HL-60/S4 treated with retinoic acid at 250 ng/mL for 4 days and 3 days (cell line): ENCODE measurements around the gene FGF3.

Source experiments
- in situ Hi-C: fragments of 300-500 bp; cut with MboI; formaldehyde crosslinking; loops from 2 replicates; pipeline ENCODE4 v1.7.0; 2022; ENCODE audit warnings: low sequenced_read_pairs

The FGF3 gene

DNA sequence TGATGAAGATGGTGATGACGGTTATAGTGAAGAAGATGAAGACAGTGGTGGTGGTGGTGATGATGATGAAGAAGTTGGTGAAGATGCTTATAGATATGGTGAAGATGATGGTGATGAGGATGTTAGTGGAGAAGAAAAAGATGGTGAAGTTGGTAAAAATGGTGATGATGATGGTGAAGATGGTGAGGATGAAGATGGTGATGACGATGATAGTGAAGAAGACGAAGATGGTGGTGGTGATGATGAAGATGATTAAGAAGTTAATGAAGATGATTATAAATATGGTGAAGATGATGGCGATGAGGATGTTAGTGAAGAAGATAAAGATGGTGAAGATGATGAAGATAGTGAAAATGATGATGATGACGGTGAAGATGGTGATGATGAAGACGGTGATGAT, 25.2 kb upstream of the FGF3 start:
- in situ Hi-C loops = no loop called here

DNA sequence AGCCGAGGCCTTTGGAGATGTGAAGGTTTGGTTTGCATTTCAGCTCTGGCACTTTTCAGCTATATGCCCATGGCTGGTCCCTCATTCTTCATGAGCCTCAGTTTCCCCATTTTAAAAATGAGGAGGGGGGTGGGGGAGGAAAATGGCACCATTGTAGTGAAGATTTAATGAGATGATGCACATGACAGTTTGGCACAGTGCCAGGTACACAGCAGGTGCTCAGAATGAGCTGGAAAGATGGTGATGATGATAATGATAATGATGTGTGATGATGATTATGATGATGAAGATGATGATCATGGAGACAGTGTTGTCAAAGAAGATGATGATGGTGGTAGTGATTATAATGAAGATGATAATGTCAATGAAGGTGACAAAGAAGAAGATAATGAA, 24.3 kb upstream of the FGF3 start:
- in situ Hi-C loops = no loop called here

DNA sequence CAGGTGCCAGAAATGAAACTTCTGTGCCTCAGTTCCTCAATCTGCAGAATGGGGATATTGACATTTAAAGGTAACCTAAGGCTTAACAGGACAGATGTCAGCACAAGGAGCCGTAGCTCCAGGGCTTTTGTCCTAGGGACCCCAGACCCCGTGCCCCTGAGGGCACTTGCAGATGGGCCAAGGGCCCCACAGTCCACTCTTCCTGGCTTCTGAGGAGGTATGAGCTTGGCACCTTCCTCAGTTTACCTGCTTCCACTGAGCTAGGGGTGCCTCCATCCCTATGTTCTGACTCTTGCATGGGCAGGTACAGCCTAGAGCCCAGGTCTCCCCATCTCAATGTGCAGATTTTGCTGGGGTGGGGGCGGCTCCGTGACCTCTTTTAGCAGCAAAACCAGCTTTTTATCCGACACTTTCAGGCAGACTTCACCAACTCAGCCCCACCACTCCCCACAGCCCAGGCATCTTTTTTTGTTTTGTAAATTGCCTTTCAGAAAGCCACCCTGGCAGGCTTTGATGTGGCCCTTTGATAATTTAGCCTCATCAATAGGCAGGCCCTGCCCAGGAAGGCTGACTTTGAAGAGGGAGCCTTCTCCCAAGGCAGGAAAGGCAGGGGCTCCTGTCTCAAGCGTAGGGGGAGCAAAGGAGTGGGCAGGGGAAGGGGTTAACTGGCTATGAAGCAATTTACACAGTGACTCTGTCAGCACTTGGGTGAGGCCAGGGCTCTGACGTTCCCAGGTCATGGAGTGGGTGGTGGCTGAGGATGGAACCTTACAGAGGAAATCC, 23.7 kb upstream of the FGF3 start:
- in situ Hi-C loops = no loop called here

DNA sequence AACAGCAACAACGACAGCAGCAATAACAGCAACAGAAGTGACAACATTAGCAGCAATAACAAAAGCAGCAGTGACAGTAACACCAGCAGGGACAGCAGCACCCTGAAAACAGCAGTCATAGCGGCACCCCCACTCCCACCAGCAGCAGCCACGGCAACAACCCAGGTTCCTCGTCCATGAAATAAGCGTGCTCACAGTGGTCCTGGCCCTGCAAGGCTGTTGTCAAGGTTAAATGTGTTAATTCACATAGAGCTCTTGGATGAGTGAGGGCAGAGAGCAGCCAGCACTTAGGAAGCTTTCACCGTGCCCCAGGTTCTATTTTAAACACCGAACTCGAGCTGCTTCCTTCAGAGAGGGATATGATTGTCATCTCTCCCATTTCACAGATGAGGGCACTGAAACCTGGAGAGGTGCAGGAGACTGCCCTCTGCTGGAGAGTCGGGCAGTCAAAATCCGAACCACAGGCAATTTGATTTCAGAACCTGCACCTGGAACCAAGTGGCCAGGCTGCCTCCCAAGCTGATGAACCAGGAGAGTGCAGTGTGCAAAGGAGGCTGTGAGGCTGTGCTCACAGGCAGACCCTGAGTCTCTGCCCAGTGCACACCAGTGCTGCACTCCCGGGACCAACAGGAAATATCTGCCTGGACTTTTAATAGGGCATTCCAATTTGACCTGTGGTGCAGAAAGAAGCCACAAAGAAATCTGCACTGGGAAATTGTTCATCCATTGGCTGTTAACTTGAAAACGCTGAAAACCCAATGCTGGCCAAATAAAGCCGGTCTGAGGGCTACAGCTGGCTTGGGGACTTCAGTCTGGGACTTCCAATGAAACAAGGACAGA, 22.9 kb upstream of the FGF3 start:
- in situ Hi-C loops = no loop called here

DNA sequence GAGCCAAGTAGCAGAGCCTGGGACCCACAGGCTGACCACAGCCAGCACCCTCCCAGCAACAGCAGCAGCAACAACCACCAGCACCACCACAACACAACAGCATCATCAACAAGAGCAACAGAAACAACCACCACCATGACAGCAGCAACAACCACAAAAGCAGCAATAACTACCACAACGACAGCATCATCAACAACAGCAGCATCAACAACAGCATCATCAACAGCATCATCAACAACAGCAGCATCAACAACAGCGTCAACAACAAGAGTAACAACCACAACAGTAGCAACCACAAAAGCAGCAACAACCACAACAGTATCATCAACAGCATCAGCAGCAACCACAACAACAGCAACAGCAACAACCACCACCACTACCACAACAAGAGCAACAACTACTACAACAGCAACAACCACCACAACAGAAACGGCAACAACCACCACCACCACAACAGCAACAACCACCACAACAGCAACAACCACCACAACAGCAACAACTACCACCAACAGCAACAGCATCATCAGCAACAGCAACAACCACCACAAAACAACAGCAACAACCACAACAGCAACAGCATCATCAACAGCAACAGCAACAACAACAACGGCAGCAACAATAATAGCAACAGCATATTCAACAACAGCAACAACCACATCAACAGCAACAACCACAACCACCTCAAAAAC, 22.1 kb upstream of the FGF3 start:
- in situ Hi-C loops = no loop called here

DNA sequence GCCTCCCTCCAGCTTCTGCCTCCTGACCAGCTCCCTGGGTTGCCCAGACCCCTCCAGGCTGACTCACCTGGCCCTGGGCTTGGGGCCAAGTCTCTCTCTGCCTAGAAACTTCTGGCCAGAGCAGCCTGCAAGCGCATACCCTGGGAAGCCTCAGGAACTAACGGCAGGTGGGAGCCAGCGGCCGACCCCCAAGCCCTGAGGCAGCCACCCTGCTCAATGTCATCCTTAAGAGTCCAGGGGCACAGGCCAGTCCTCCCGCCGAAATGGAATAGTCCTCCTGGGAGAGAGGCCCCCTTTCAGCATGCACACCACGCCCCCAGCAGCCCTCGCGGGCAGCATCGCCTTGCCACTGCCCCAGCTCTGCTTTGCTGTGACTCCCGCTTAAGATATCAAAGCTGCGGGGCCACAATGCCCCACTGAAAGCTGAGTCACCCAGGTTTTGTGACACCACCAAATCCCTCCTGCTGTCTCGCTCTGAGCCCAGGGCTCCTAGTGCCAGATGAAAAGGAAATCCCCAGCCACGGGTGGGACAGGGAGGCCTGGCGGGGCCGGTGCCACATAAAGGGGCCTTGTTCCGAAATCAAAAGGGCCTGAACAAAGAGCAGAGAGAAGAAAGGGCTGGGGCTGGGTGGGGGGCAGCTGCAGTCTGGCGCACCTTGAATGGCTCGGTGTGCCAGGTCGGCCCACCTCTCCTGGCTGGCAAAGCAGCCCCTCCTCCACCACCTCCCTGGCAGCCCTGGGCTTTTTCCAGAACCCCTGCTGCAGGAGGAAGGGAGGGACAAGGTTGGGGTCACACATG, 21.4 kb upstream of the FGF3 start:
- in situ Hi-C loops = no loop called here

DNA sequence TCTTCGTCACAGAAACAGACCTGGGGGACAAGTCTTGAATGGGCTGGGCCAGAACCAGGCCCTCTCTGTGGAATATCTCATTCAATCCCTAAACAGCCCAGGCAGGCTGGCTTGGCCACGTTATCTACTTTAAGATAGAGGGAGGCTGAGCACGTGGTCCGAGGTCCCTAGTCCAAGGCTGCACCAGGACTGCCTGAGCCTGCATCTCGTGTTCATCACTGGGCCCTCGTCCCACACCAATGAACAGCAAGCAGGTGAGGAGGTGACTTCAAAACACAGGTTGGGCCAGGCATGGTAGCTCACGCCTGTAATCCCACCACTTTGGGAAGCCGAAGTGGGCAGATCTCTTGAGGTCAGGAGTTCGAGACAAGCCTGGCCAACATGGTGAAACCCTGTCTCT, 20.3 kb upstream of the FGF3 start:
- in situ Hi-C loops = no loop called here

DNA sequence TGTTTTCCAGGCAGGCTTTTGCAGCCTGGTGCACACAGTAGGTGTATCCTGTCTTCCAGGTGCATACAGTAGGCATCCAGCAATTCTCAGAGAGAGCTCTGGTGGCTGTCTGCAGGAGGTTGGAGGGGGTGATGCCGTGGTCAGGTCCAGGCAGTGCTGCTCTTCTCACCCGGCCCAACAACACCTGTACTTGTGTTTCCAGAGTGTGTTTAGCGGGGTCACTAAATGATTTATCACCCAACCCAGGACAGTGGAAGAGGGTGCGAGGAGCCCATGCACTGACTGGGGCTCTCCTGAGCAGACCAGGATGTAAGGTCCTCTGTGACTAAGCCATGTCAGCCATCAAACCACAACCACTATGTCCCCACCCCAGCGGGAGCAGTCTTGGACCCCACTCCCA, 18.6 kb upstream of the FGF3 start:
- in situ Hi-C loops = no loop called here

DNA sequence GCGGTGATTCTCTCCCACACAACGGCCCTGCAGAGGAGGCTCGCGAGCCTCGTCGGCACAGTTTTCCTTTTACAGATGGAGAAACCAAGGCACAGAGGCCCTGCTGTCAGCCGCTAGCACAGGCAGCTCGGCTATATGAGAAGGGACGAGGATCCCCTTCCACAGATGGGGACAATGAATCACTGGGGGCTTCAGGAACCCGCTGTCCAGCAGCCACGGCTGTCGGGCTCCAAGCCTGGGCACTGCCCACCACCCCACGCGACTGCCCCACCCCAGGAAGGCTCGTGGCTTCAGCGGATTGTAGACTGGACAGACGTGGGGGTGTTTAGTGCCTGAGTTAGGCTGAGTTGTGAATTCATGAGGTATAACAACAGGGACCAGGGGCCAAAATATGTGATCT, 17.2 kb upstream of the FGF3 start:
- in situ Hi-C loops = no loop called here

DNA sequence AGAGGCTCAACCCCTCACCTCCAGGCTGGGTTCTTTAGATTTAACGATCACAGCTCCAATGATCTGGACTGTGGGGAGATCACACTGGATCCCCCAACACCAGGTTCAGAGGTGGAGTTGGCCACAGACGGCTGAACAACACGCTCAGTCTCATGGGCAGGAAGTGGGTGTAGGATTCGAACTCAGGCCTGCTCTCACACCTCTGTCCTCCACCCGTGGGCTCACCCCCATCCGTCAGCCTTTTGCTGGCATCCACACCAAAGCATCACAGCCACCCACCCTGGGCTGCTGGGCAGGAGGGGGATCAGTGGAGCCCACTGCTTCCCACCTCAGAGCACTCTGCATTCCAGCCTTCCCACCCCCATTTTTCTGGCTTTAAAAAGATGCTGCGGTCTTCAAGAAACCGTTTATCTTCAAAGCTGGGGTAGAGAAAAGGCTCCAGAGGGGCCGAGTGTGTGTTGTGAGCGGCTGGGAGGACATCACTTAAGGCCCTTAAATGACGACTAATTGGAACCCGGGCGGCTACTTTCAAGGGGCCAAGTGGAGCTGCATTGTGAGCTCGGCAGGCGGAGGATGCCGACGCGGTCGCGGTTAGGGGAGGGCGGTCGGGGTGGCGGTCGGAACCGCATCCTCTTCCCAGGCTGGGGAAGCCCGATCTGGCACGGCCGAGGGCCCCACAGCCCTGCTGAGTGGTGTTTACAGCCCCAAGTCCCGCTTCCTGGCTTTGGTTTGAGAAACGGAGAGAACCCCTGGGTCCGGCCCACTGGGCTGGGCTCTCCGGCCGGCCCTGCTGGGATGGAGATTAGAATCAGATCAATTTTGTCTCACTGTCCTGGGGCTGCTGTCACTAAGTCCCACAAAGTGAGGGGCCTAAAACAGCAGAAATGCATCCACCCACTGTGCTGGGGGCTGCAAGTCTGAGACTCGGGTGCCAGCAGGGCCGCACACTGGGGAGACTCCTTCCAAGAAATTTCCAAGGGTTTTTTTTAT, 15.9 kb upstream of the FGF3 start:
- in situ Hi-C loops = no loop called here

DNA sequence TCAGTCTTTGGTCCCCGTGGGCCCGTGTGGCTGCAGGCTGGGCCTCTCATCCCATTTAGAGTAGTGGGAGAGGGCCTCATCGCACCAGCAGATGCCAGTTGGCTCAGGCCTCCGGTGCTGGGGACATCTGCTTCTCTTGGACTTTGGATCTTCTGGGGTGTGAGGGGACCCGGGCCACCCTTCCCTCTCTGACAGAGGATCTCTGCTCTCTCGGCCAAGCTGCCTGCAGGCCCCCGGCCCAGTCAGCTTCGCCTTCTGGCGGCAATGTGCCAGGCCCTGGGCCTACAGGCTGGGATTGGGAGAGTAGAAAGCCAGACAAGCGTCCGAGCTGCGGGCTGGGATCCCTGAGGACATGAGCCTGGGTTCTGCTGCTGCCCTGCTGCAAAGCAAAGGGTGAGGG, 15.0 kb upstream of the FGF3 start:
- in situ Hi-C loops = no loop called here

DNA sequence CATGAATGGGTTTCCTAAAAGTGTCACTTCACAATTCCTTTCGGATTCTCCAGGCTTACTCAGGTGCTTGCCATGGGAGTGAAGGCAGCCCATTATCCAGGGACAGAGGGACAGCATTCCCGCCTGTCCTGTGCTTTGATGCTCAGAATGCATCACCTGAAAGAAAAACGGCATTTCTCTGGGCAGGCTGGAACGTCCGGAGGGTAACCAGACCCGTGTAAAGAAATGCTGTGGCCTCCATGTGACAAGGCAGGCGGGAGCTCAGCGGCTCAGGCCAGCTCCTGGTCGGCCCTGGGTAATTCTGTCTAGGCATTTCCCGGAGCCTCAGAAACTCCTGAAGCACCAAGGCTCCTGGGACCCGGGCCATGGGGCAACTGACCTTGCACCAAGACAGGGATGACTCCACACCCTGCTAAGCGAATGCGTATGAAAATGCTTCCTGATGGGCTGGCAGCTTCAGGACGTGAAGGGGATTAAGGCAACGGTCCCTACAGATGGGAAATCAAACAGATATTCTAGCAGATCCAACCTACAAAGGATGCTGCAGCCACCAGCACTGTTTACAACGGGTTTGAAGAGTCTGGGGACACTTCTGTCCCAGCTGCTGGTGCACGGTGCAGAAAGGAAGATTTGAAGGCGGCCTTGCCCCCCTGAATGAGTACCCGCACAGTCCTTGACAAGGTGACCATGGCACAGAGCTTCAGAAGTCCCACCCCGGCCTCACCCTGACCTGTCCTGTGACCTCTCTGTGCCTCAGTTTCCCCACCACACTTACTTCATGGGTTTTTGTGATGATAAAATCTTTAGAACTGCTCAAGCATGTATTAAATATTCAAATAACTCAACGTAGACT, 13.6 kb upstream of the FGF3 start:
- in situ Hi-C loops = no loop called here

DNA sequence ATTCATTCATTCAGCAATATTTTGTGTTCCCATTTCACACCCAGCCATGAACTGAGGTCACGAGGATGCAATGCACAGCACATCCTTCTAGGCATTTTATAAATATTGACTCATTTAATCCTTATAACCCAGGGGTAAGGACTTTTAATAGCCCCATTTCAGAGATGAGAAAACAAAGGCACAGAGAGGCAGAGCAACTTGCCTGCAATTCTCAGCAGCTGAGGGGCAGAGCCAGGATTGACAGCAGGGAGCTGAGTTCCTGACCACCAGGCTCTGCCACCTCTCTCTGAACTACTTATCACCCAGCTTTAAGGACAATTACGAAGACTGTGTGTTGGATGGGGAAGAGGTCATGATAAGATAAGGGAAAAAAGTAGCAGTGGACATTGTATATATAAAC, 12.8 kb upstream of the FGF3 start:
- in situ Hi-C loops = no loop called here

DNA sequence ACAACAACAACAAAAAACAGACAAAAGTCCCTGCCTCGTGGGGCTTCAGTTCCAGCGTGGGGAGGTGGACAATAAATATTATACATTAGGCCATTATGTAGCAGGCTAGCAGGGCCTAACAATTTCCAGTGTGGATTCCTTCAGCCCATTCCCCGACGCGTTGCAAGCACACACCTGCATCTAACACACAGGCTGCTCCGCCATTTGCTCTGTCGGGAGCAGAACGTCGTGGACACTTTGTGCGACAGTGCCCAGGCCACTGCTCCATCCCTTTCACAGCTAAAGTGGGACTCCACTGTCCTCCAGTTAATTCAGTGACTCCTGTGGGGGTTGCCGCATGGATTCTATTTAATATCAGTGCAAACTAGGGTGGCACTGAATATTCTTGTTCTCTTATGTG, 10.9 kb upstream of the FGF3 start:
- in situ Hi-C loops = no loop called here

DNA sequence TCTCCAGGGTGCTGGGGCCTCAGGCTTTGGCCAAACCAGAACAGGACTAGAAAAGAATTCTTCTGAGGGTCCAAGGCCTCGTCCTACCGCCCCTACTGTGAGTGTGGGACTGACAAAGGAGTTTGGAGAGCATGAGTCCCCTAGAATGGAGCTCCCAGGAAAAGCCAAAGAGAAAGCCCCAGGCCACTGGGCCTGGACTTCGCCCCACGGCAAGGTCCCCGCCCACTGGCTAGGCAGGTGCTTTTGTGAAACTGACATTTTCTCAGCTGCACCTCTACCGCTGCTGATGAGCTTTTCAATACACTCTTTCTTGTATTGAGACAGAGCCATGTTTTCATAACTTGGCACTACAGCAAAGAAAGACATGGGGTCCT, 9.7 kb upstream of the FGF3 start:
- in situ Hi-C loops = no loop called here

DNA sequence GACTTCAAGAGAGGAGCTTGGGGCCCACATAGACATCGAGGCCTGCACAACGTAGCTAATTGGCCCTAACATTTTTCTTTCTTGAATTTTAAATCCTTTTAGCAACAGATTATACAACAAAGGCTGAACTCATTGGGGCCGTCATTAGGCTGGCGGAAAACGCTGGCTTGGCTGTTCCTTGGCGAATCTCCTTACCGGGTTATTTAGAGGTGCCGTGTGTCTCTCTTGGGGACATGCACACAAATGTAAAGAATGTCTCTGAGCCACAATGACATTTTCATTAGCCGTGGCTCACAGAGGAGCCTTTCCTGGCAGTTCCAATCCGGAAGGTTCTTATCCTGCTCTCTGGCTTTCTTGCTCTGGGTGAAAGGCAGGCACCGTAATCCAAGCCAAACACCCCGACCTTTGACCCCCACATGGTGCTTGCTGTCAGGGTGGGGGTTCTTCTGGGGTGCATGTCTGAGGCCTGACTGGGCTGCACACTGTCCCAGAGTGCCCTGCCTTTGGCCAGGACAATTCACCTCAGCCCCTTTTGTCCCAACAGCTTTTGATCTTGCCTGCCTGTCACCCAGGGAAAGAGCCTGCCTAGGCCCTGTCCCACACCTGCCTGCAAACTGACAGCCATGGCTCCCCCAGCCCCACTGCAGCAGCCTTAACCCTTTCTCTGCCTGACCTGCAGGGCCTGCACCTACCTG, 9.2 kb upstream of the FGF3 start:
- in situ Hi-C loops = no loop called here

DNA sequence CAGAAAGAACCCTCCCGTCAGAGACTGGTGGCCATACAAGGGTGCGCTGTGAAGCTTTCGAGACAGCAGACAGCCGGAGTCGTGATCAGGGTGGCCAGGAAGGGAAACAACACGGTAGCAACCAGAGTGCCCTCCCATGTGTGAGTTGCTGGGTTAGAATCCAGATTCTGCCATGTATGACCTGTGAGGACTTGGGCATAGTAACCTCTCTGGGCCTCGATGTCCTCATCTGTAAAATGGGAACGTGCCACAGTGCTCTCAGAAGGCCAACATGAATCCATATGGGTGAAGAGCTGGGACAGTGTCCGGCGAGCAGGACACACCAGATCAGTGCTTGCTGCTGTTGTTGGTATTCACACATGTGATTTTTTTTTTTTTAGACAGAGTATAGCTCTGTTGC, 7.6 kb upstream of the FGF3 start:
- in situ Hi-C loops = no loop called here

DNA sequence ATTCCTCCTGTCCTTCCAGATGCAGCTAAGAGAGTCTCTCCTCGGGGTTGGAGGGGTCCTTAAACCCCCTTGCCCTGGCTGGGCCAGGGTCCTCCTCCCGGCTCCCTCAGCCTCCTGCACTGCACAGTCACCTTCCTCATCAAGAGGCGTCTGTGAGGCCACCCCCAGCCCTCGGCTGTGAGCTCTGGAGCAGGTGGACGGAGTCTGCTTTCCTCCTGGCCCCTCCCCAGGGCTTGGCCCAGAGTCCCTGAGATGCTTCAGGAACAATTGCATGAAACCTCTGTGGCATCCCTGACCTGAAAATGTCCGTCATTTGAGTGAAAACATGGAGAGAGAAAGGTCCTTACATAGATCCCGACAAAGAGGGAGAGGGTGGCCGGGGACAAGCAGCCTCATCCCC, 6.7 kb upstream of the FGF3 start:
- in situ Hi-C loops = no loop called here
